ENCODE measurements around the gene AMBRA1. TPM values are rescaled to one million over a fixed set of nuclear protein-coding genes. Genes with fewer than 3 reads are reported as not detected.
A peak's percentile ranks its signal among the peaks of the same experiment; 100 is the strongest.

The AMBRA1 gene
- total RNA-seq, 1 donor from 2014 or later: 38.3 TPM

DNA sequence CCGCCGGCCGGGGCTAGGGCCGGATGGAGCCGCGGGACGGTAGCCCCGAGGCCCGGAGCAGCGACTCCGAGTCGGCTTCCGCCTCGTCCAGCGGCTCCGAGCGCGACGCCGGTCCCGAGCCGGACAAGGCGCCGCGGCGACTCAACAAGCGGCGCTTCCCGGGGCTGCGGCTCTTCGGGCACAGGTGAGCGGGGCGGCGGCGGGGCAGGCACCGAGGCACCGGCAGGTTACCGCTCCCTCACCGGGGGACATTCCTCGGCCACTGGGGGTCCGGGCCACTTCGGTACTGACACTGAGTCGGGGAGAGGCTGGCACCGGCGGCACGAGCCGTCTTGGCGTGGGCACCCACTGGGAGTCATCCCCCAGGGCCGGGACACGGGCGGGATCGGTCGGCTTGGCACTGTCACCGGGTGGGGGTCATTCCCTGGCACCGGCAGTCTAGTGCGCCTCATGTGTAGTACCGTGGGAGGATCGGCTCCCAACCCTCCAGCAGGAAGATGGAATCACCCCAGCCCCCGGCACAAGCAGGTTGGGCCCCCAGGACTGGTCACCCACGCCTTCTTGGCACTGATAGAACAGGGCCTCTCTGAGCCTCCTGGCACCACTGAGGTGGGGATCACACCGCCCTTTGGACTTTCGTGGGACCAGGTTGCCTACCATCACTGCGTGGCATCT, 246.0 kb downstream of the AMBRA1 start:
- no peak for DNase-seq (ENCODE audit: low read depth)

- peak; percentile 31 for DNase-seq (ENCODE audit: low read depth)
Measured at GRCh38 chr11:46346886-46347636, 246.8 kb downstream of the AMBRA1 start, which contains the start of gene DGKZ. Gene DGKZ, plus strand, starts transcription at chr11:46347463. Its CDS starts 197 bp downstream, at chr11:46347660.

Other genes starting within 250 kb of the AMBRA1 start
- 32.1 and 32.5 TPM in 2 replicates for gene DGKZ, start 246.6 kb downstream of the AMBRA1 start, total RNA-seq
- 22.5 and 26.7 TPM in 2 replicates for gene MDK, start 212.4 kb downstream of the AMBRA1 start, total RNA-seq
- not detected in 2 replicates for gene CHRM4, start 202.2 kb downstream of the AMBRA1 start, total RNA-seq
- gene HARBI1, start 23.2 kb upstream of the AMBRA1 start, total RNA-seq: 4.3 and 6.8 TPM in 2 replicates
- gene ATG13, start 23.5 kb upstream of the AMBRA1 start, total RNA-seq: 78.5 and 80.2 TPM in 2 replicates
- gene ARHGAP1, start 106.6 kb upstream of the AMBRA1 start, total RNA-seq: 19.4 and 42.6 TPM in 2 replicates
- 4.3 and 7.8 TPM in 2 replicates for gene ZNF408, start 107.0 kb upstream of the AMBRA1 start, total RNA-seq
- gene F2, start 125.2 kb upstream of the AMBRA1 start, total RNA-seq: 1.1 TPM in 1 of 2 replicates, not detected in the other